GM19438 (cell line): ENCODE measurements around the gene TOP2B.

ENCODE experiments used
- ATAC-seq: cut with Tn5 transposase; IDR thresholded peaks from one replicate; pipeline ENCODE4 v1.9.1; 2021; ENCODE audit warnings: low read depth; ENCODE audit not compliant: unreplicated experiment

Gene TOP2B

DNA sequence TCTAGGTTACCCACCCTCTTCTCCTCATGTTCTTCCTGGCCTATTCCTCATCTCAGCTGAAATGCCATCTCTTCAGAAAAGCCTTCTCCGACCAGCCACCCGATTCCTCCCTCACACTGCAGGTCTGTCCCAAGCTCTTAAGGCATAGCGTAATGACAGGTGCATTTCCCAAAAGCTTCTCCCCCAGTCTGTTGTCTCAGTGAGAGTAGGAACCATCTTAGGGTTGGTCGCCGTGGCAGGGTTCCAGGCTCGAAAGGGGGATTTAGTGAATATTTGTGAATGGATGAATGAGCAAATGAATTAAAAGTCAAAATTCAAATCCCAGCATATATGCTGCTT lies 78.6 kb downstream of the TOP2B start:
- no peak for ATAC-seq

GRCh38 chr3:25585361-25586166 lies 79.1 kb downstream of the TOP2B start:
- ATAC-seq: no peak

DNA sequence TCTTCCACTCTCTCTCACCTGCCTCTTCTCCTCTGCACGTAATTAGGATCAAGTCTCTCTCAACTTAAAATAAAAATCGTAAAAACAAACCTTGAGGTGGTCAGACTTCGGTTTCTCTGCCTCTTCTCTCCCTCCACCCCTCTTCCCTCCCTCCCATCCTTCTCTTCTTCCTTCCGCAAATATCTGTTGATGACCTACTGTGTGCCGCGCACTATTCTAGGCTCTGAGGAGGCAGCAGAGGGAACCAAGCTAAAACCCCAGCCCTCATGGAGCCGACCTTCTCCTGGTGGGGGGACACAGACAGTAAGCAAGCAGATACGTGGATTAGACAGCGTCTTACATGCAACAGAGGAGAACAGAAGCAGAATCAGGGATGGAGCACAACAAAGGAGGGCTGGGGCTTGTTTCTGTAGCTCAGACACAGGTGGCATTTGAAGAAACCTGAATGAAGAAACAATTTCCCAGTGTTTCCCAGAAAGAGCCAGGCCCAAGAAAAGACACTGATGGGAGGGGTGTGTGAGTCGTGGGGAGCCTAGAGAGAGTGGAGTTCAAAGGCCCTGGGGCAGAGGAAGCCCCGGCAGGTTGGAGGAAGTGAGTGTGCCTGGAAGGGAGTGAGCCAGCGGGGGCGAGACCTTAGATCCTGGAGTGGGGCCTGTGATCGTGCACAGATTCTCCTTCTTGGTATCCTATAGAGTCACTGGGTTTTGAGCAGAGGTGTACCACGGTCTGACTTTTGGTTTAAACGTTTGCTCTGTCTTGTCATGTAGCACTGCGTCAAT lies 80.5 kb downstream of the TOP2B start:
- ATAC-seq: no peak

- ATAC-seq: no peak
Observed at GRCh38 chr3:25583343-25583742, 81.4 kb downstream of the TOP2B start.

- no peak for ATAC-seq
Observed at GRCh38 chr3:25582242-25582641, 82.5 kb downstream of the TOP2B start.

DNA sequence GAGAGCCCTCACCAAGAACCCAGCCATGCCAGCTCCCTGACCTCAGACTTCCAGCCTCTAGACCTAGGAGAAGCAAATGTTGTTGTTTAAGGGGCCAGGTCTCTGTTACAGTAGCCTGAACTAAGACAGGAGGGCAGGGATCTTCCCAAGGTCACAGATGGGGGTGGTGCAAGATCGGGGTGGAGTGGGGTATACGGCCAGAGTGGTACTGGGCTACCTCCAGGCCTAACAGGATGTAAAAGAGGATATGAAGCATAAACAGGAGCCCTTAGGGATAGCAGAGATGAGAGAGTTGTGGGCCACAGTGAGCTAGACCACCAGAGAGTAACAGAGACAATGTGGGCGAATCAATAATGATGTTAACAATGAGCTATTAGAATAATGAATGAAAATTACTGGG lies 82.9 kb downstream of the TOP2B start:
- ATAC-seq: no peak

- no peak for ATAC-seq
Observed at GRCh38 chr3:25581335-25581734, 83.4 kb downstream of the TOP2B start.

GRCh38 chr3:25580534-25580933 lies 84.2 kb downstream of the TOP2B start:
- ATAC-seq: no peak

DNA sequence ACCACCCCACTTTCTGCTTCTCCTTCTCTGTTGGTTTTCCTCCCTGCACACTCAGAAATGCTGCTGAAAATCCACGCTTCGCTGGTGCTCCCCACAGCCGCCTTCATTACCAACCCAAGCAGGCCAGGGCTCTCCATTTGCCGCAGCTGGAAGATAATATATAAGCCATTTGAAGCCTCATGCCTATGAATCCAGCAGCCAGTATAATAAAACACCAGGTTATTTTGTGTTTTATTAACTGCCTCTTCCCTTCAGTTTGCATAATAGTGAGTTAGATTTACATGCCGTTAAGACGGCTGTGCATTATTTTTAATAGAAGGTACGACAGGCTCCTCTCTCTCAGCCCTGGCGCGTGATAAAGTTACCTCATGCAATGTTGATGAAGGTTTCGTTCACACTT lies 86.6 kb downstream of the TOP2B start:
- ATAC-seq: no peak

GRCh38 chr3:25576831-25577454 lies 87.8 kb downstream of the TOP2B start:
- no peak for ATAC-seq

GRCh38 chr3:25576146-25576545 lies 88.6 kb downstream of the TOP2B start:
- ATAC-seq: no peak

- ATAC-seq: no peak
Observed at GRCh38 chr3:25575001-25575400, 89.7 kb downstream of the TOP2B start.

GRCh38 chr3:25574172-25574765 lies 90.4 kb downstream of the TOP2B start:
- no peak for ATAC-seq

- ATAC-seq: no peak
Observed at GRCh38 chr3:25573386-25574171, 91.1 kb downstream of the TOP2B start.

DNA sequence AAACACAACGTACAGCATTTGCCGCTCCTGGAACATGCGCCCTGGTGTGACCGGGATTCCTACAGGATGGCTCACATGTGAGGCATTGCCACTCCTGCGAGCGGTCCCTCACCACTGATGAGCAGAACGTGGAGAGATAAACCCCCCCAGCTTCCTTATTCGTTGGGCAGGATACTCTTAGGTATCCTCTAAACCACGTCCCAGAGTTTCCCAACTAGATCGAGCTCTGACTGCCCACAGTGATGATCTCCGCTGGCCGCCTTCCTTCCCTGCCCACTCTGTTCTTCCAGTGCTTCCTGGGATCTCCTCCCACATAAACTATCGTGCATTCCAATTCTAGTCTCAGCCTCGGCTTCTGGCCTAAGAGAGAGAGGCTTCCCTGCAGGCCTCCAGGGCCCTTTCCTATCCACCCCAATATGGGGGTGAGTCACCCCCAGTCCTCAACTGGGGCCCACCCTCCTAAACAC lies 91.8 kb downstream of the TOP2B start:
- no peak for ATAC-seq

GRCh38 chr3:25572336-25572735 lies 92.4 kb downstream of the TOP2B start:
- ATAC-seq: no peak

GRCh38 chr3:25571285-25571684 lies 93.4 kb downstream of the TOP2B start:
- no peak for ATAC-seq

DNA sequence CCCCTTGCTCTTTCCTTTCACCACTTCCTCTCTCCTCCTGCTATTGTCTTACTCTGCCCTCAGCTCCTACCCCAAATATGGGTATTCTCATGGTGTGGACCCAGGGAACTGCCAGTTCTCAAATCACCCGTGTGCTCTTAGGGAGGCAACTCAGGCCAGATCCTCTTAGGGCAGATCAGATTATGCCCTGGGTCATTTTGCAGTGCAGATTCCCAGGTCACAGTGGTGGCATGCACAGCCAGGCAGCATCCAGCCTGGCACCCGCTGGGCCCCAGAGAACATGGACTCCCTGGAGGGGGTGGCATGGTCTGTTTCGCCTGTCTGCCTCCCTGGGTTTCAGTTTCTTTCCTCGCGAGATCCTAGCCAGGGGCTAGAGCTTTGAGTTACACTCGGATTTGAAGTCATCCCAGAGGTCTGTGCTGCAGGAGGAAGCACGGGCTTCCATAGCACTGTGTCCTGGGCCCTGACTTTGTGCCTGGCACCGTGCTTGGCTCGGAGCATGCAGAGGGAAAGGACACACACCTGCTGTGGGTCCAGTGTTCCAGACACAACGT lies 96.1 kb downstream of the TOP2B start:
- no peak for ATAC-seq

- ATAC-seq: no peak
Observed at GRCh38 chr3:25567806-25568524, 96.7 kb downstream of the TOP2B start.
